ENCODE measurements around the gene ABR. TPM values are rescaled to one million over a fixed set of nuclear protein-coding genes. Genes with fewer than 3 reads are reported as not detected.
A peak's percentile ranks its signal among the peaks of the same experiment; 100 is the strongest.

ABR gene
- total and polyA plus RNA-seq, 2 of the 8 experiments (the other 6 are each of a cell fraction or from before 2014, with no cell fraction given) = 44.8 to 47.2 TPM

GRCh38 chr17:1186923-1187771 is 7.4 kb upstream of the ABR start (continued):
- peak; percentile 72; the same call in 1 of the 2 replicates for TF ChIP-seq ATF2 (IDR thresholded peaks at IDR 0.05; ENCODE audit: low read length)
- peak; percentile 16; the same call in 1 of the 2 replicates for TF ChIP-seq TBP (IDR thresholded peaks at IDR 0.05; ENCODE audit: low read depth, low read length)
- no peak; the same call in 1 of the 2 replicates for TF ChIP-seq GABPA (IDR thresholded peaks at IDR 0.05; ENCODE audit: borderline replicate concordance, insufficient read depth, low read length)
- TF ChIP-seq KDM1A (IDR thresholded peaks at IDR 0.05; ENCODE audit: borderline replicate concordance, low read length) = no peak
- 0 out of 4 replicates have a peak, but pooled peaks of 1 of the 2 experiments have one; percentile 39 for TF ChIP-seq SIN3A (conservative IDR thresholded peaks at IDR 0.05 in 1 of 2, IDR thresholded peaks at IDR 0.05 in 1 of 2; ENCODE audit: low read depth in 1 of 2, low read length in 2 of 2)
- TF ChIP-seq BCL11A (IDR thresholded peaks at IDR 0.05; ENCODE audit: low read depth in 2 of 2, low read length in 2 of 2) = no peak
- no peak for TF ChIP-seq HDAC6 (IDR thresholded peaks at IDR 0.05; ENCODE audit: low read depth, low read length)
- TF ChIP-seq EP300 (IDR thresholded peaks at IDR 0.05; ENCODE audit: borderline replicate concordance in 1 of 2, low read depth in 2 of 2, low read length in 2 of 2) = no peak
- peak; percentile 74 to 82 for TF ChIP-seq RAD21 (IDR thresholded peaks at IDR 0.05 in 1 of 2, conservative IDR thresholded peaks at IDR 0.05 in 1 of 2; ENCODE audit: low read depth in 2 of 2, low read length in 2 of 2)
- TF ChIP-seq BRCA1 (IDR thresholded peaks at IDR 0.05; ENCODE audit: low read depth, low read length) = no peak
- TF ChIP-seq SRF (IDR thresholded peaks at IDR 0.05; ENCODE audit: low read depth, low read length) = no peak
- no peak for TF ChIP-seq BACH1 (IDR thresholded peaks at IDR 0.05; ENCODE audit: low read length)
- no peak for TF ChIP-seq SUZ12 (IDR thresholded peaks at IDR 0.05; ENCODE audit: low read length)
- TF ChIP-seq HDAC2 (IDR thresholded peaks at IDR 0.05; ENCODE audit: borderline replicate concordance in 1 of 2, low read depth in 2 of 2, low read length in 2 of 2) = no peak
- no peak for TF ChIP-seq TEAD4 (IDR thresholded peaks at IDR 0.05; ENCODE audit: low read depth, low read length)
- no peak for TF ChIP-seq RNF2 (IDR thresholded peaks at IDR 0.05; ENCODE audit: borderline replicate concordance, low read depth, low read length, missing control alignments, poor library complexity, severe bottlenecking)
- TF ChIP-seq CTCF (IDR thresholded peaks at IDR 0.05; ENCODE audit: control extremely low read depth in 1 of 3, insufficient read depth in 1 of 3, low read depth in 1 of 3, low read length in 3 of 3) = peak; percentile 89 to 98 (median 98)
